CD14-positive monocyte (primary cell): Measurements from ENCODE around the gene LDLRAD4. TPM values are rescaled to one million over a fixed set of nuclear protein-coding genes. Genes with fewer than 3 reads are reported as not detected.

ENCODE experiments used
- DNase-seq, 3 donors: peaks; one replicate each; pipeline ENCODE4 v3.0.0-alpha.2; 2011 to 2022
- H2AFZ ChIP-seq: 2 replicates; pipeline ENCODE4 v1.6.0; 2012; ENCODE audit warnings: mild to moderate bottlenecking, low read depth, low read length, inconsistent platforms; ENCODE audit not compliant: insufficient read depth, poor library complexity, severe bottlenecking
- H3K27ac ChIP-seq, 2 donors: 1 replicate in 1 of 2; 2 replicates in 1 of 2; pipeline ENCODE4 v1.5.1; 2012 to 2013; ENCODE audit warnings: low read length in 2 of 2, control low read depth in 1 of 2, inconsistent platforms in 1 of 2, low read depth in 1 of 2, mild to moderate bottlenecking in 1 of 2
- H3K27me3 ChIP-seq, 2 donors: one replicate each; pipeline versions ENCODE4 v1.6.0 to v1.6.1; 2011 to 2013; ENCODE audit warnings: low read length in 2 of 2; ENCODE audit not compliant: control insufficient read depth in 2 of 2, insufficient read depth in 2 of 2
- H3K36me3 ChIP-seq, 2 donors: replicated peaks in 1 of 2; 1 replicate in 1 of 2; 2 replicates in 1 of 2; pipeline versions ENCODE4 v1.5.1 to v1.6.1; 2012 to 2013; ENCODE audit warnings: low read length in 2 of 2, control low read depth in 1 of 2, inconsistent platforms in 1 of 2, mild to moderate bottlenecking in 1 of 2; ENCODE audit not compliant: insufficient read depth in 2 of 2, control insufficient read depth in 1 of 2
- H3K4me1 ChIP-seq, 2 donors: 1 replicate in 1 of 2; 2 replicates in 1 of 2; pipeline versions ENCODE4 v1.5.1 to v1.6.1; 2012 to 2013; ENCODE audit warnings: low read length in 2 of 2, control low read depth in 1 of 2, inconsistent platforms in 1 of 2, mild to moderate bottlenecking in 1 of 2, moderate library complexity in 1 of 2; ENCODE audit not compliant: insufficient read depth in 2 of 2, control insufficient read depth in 1 of 2
- H3K4me2 ChIP-seq: replicated peaks from 2 replicates; pipeline ENCODE3; 2012; ENCODE audit warnings: low read length, moderate library complexity, mild to moderate bottlenecking; ENCODE audit not compliant: poor library complexity, severe bottlenecking; ENCODE audit errors: extremely low read depth
- H3K4me3 ChIP-seq, 3 experiments: fragments of 200-600 bp in 1 of 3; sonication (generic) in 1 of 3; replicated peaks in 1 of 3; 1 replicate in 2 of 3; 2 replicates in 1 of 3; pipeline ENCODE4 v1.5.1; 2011 to 2013; ENCODE audit warnings: low read length in 3 of 3, mild to moderate bottlenecking in 3 of 3, control low read depth in 2 of 3, low read depth in 2 of 3, inconsistent platforms in 1 of 3, moderate library complexity in 1 of 3
- H3K79me2 ChIP-seq: 2 replicates; pipeline ENCODE4 v1.6.0; 2012; ENCODE audit warnings: mild to moderate bottlenecking, control low read depth, inconsistent platforms, low read length, moderate library complexity; ENCODE audit not compliant: insufficient read depth
- H3K9ac ChIP-seq: 2 replicates; pipeline ENCODE4 v1.6.0; 2017; ENCODE audit warnings: low read length, mild to moderate bottlenecking; ENCODE audit not compliant: insufficient read depth, poor library complexity, severe bottlenecking
- H3K9me3 ChIP-seq, 2 donors: replicated peaks in 1 of 2; 1 replicate in 1 of 2; 2 replicates in 1 of 2; pipeline versions ENCODE4 v1.5.1 to v1.6.1; 2012 to 2013; ENCODE audit warnings: low read length in 2 of 2, control low read depth in 1 of 2; ENCODE audit not compliant: control insufficient read depth in 1 of 2, insufficient read depth in 1 of 2
- H4K20me1 ChIP-seq: 2 replicates; pipeline ENCODE4 v1.6.0; 2012; ENCODE audit warnings: mild to moderate bottlenecking, low read length, control low read depth, moderate library complexity; ENCODE audit not compliant: insufficient read depth
- H3K27ac Mint-ChIP-seq, 7 donors: one replicate each; pipeline ENCODE4 v1.8.0; 2020; ENCODE audit warnings: mild to moderate bottlenecking in 7 of 7, mixed read lengths in 7 of 7, moderate library complexity in 6 of 7, inconsistent platforms in 2 of 7
- H3K27me3 Mint-ChIP-seq, 3 donors: one replicate each; pipeline ENCODE4 v1.8.0; 2021 to 2022; ENCODE audit warnings: low read depth in 3 of 3, mild to moderate bottlenecking in 3 of 3, mixed read lengths in 3 of 3, moderate library complexity in 3 of 3, inconsistent platforms in 1 of 3
- H3K36me3 Mint-ChIP-seq, 2 donors: one replicate each; pipeline ENCODE4 v1.8.0; 2020; ENCODE audit warnings: mixed read lengths in 2 of 2, inconsistent platforms in 1 of 2, mild to moderate bottlenecking in 1 of 2
- H3K4me1 Mint-ChIP-seq: one replicate; pipeline ENCODE4 v1.8.0; 2020; ENCODE audit warnings: mild to moderate bottlenecking, mixed read lengths
- H3K4me3 Mint-ChIP-seq, 2 donors: one replicate each; pipeline ENCODE4 v1.8.0; 2020; ENCODE audit warnings: mild to moderate bottlenecking in 2 of 2, mixed read lengths in 2 of 2, moderate library complexity in 1 of 2
- H3K9me3 Mint-ChIP-seq, 7 donors: one replicate each; pipeline ENCODE4 v1.8.0; 2020 to 2022; ENCODE audit warnings: mixed read lengths in 7 of 7, mild to moderate bottlenecking in 6 of 7, moderate library complexity in 6 of 7, inconsistent platforms in 2 of 7
- CTCF ChIP-seq: fragments of 200-600 bp; IDR thresholded peaks from one replicate; pipeline ENCODE4 v1.8.0; 2022; ENCODE audit warnings: antibody characterized with exemption, mild to moderate bottlenecking
- WGBS: methylation state at CpG from one replicate; pipeline ENCODE4 v1.1.5; 2013; ENCODE audit warnings: missing lambda C conversion rate; ENCODE audit not compliant: insufficient coverage; 5-methylcytosine and 5-hydroxymethylcytosine counted together
- intact Hi-C, 2 donors: fragments of 100-400 bp; cut with micrococcal nuclease; formaldehyde crosslinking; loops; one replicate each; pipeline versions ENCODE4 v1.15.0 to v1.15.1; 2023
- polyA plus RNA-seq, 3 donors: library from polyadenylated mRNA; depleted of rRNA in 1 of 3; unstranded in 2 of 3; stranded (reverse) in 1 of 3; fragments of 300-500 nt in 2 of 3; fragments of >200 nt in 1 of 3; fragmentation: Illumina TruSeq in 2 of 3; gene quantifications; 1 replicate in 2 of 3; 2 replicates in 1 of 3; pipeline ENCODE4 v1.2.3, GENCODE V29; 2012 to 2021

LDLRAD4 gene
- polyA plus RNA-seq, 3 donors = 13.5 to 15.4 (median 13.8) TPM

GRCh38 chr18:13455471-13455870, 236.9 kb downstream of the LDLRAD4 start:
- H3K79me2 ChIP-seq = no peaks in the 10 kb centered on the region
- peaks cover 29 to 37% of the 10 kb centered on the region in 2 donors for H3K4me1 ChIP-seq
- intact Hi-C loops = loop anchor here in 1 of 2 donors (10.0 kb wide), 1 partner anchor 241 kb away; the partner anchor contains the start of gene LDLRAD4
- H3K27me3 Mint-ChIP-seq = peaks cover 0 to 5% (median under 1%) of the 10 kb centered on the region in 3 donors
- no peak for DNase-seq
- no peak overlapping the region for H3K4me3 Mint-ChIP-seq
- H3K9me3 ChIP-seq = no peaks in the 10 kb centered on the region
- H2AFZ ChIP-seq = no peak overlapping the region
- H4K20me1 ChIP-seq = peaks cover 48% of the 10 kb centered on the region
- no peak overlapping the region for H3K27ac Mint-ChIP-seq
- peaks cover 0 to 6% of the 10 kb centered on the region in 2 donors for H3K36me3 Mint-ChIP-seq
- no peak overlapping the region for H3K4me2 ChIP-seq
- no peaks in the 10 kb centered on the region for H3K36me3 ChIP-seq
- H3K4me1 Mint-ChIP-seq = peaks cover 44% of the 10 kb centered on the region
- H3K27me3 ChIP-seq = no peaks in the 10 kb centered on the region
- peaks cover 0 to 5% (median 2%) of the 10 kb centered on the region in 7 donors for H3K9me3 Mint-ChIP-seq
- no peak for TF ChIP-seq CTCF
- WGBS = no CpG with 5 or more reads among the region's 6 CpGs
- no peak overlapping the region for H3K27ac ChIP-seq
- H3K4me3 ChIP-seq = no peak overlapping the region
- no peak overlapping the region for H3K9ac ChIP-seq

DNA sequence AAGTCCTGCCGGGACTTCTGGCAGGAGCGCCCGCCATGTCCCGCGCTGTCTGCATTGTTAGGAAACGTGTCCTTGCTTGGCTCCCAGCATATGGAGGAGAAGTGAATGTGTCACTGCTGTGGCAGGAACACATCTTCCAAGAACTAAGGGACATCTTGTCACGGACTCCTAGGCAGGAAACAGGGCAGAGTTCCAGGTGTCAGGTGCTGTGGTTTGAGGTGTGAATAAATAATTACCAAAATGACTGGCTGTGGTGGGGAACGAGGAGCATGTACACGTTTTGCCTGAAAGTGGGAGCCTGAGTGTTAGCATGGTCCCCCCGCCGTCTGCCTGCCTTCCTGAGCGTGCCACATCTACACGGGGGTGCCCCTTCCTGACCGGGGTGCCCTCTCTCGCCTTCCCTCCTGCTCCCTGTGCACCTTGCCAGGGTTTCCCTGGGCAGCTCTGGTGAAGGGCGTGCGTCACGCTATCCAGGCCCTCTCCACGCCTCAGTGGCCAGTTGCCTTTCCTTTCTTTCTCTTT, 237.5 kb downstream of the LDLRAD4 start:
- Histone ChIP-seq H3K4me2 (no peak overlapping the region), H3K9me3 (no peaks in the 10 kb centered on the region), H3K9ac (no peak overlapping the region), H3K79me2 (no peaks in the 10 kb centered on the region), H3K27ac (no peak overlapping the region), H3K4me3 (no peak overlapping the region), H2AFZ (no peak overlapping the region), H3K4me1 (peaks cover 23 to 31% of the 10 kb centered on the region in 2 donors), H4K20me1 (peaks cover 43% of the 10 kb centered on the region), H3K27me3 (no peaks in the 10 kb centered on the region), H3K36me3 (no peaks in the 10 kb centered on the region)
- intact Hi-C loops = loop anchor here in 1 of 2 donors (10.0 kb wide), 1 partner anchor 241 kb away; the partner anchor contains the start of gene LDLRAD4
- TF ChIP-seq CTCF = no peak
- WGBS = 50% methylated on average over 18 of the region's 19 CpGs
- peaks cover 38% of the 10 kb centered on the region for H3K4me1 Mint-ChIP-seq
- H3K4me3 Mint-ChIP-seq = no peak overlapping the region
- no peak for DNase-seq
- no peak overlapping the region for H3K27ac Mint-ChIP-seq
- H3K36me3 Mint-ChIP-seq = peaks cover 0 to 6% of the 10 kb centered on the region in 2 donors
- H3K9me3 Mint-ChIP-seq = peaks cover 0 to 5% (median 2%) of the 10 kb centered on the region in 7 donors
- H3K27me3 Mint-ChIP-seq = peaks cover 0 to 5% (median 0%) of the 10 kb centered on the region in 3 donors
